Upper lobe of left lung (tissue), 4 donors: Measurements from ENCODE around the gene MGMT.

Source experiments
- POLR2A ChIP-seq, 4 donors: fragments of 450-650 bp; IDR thresholded peaks; one replicate each; pipeline ENCODE4 v1.5.1; 2016 to 2017; ENCODE audit warnings: antibody characterized with exemption in 4 of 4, mild to moderate bottlenecking in 2 of 4
- POLR2AphosphoS5 ChIP-seq, 2 donors: sonication (generic); formaldehyde crosslinking; IDR thresholded peaks; one replicate each; pipeline ENCODE4 v1.5.1; 2017; ENCODE audit warnings: antibody characterized with exemption in 2 of 2
- TF ChIP-seq, protein P1 (sequence below), 6 experiments: fragments of 450-650 bp in 4 of 6; fragments of 200-600 bp in 2 of 6; sonication (generic) in 2 of 6; IDR thresholded peaks; one replicate each; pipeline ENCODE4 v1.5.1; 2016 to 2019; ENCODE audit warnings: antibody characterized with exemption in 6 of 6

DNA sequence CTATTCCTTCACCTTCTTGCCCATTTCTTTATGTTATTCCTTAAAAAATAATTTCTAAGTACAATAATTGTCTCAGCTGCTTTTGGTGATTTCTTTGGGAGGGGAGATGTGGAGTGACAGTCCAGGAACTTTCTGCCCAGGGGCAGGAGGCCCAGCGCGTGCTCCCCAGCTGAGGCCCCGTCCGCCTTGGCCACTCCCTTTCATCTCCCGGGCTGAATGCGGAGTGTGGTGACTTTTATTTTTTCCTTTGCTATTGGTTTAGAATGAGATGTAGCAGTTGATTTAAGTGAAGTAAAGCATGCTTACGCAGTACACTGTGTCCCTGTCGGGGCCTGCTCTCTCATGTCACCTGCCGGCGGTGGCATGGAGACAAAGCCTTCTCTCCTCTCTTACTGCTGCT, 141.6 kb downstream of the MGMT start:
- TF ChIP-seq, protein P1, sequence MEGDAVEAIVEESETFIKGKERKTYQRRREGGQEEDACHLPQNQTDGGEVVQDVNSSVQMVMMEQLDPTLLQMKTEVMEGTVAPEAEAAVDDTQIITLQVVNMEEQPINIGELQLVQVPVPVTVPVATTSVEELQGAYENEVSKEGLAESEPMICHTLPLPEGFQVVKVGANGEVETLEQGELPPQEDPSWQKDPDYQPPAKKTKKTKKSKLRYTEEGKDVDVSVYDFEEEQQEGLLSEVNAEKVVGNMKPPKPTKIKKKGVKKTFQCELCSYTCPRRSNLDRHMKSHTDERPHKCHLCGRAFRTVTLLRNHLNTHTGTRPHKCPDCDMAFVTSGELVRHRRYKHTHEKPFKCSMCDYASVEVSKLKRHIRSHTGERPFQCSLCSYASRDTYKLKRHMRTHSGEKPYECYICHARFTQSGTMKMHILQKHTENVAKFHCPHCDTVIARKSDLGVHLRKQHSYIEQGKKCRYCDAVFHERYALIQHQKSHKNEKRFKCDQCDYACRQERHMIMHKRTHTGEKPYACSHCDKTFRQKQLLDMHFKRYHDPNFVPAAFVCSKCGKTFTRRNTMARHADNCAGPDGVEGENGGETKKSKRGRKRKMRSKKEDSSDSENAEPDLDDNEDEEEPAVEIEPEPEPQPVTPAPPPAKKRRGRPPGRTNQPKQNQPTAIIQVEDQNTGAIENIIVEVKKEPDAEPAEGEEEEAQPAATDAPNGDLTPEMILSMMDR (IDR thresholded peaks at IDR 0.05): no peak
- no peak for TF ChIP-seq POLR2AphosphoS5 (IDR thresholded peaks at IDR 0.05)
- no peak for TF ChIP-seq POLR2A (IDR thresholded peaks at IDR 0.05)
